Neuronal stem cell (in vitro differentiated cells): ENCODE results near the gene SPRY1.

Experiments
- DNase-seq: peaks from one replicate; pipeline ENCODE4 v3.0.0-alpha.2; 2013; ENCODE audit warnings: low spot score
- H2AFZ ChIP-seq: one replicate; pipeline ENCODE4 v1.6.1; 2013; ENCODE audit warnings: mild to moderate bottlenecking, low read length, inconsistent platforms
- H2AK5ac ChIP-seq: 2 replicates; pipeline ENCODE4 v1.6.1; 2013; ENCODE audit warnings: low read depth, mild to moderate bottlenecking, inconsistent platforms, low read length, moderate library complexity, mixed read lengths
- H2BK120ac ChIP-seq: 2 replicates; pipeline ENCODE4 v1.6.1; 2013; ENCODE audit warnings: low read depth, mild to moderate bottlenecking, inconsistent platforms, low read length, moderate library complexity, mixed read lengths
- H2BK12ac ChIP-seq: one replicate; pipeline ENCODE4 v1.6.1; 2013; ENCODE audit warnings: low read length, inconsistent platforms
- H2BK15ac ChIP-seq: 2 replicates; pipeline ENCODE4 v1.6.1; 2013; ENCODE audit warnings: mild to moderate bottlenecking, low read length, inconsistent platforms, mixed read lengths
- H2BK5ac ChIP-seq: one replicate; pipeline ENCODE4 v1.6.1; 2013; ENCODE audit warnings: inconsistent platforms, mild to moderate bottlenecking, low read length, moderate library complexity
- H3K14ac ChIP-seq: one replicate; pipeline ENCODE4 v1.6.1; 2013; ENCODE audit warnings: low read length, inconsistent platforms
- H3K18ac ChIP-seq: 2 replicates; pipeline ENCODE4 v1.6.1; 2013; ENCODE audit warnings: low read length, inconsistent platforms
- H3K23ac ChIP-seq: 2 replicates; pipeline ENCODE4 v1.6.1; 2013; ENCODE audit warnings: low read depth, mild to moderate bottlenecking, mixed read lengths, low read length, inconsistent platforms; ENCODE audit not compliant: poor library complexity
- H3K27ac ChIP-seq: replicated peaks from 3 replicates; pipeline ENCODE4 v1.5.1; 2013; ENCODE audit warnings: low read length, inconsistent platforms
- H3K27me3 ChIP-seq, 3 experiments: 2 replicates each; pipeline ENCODE4 v1.6.1; 2013; ENCODE audit warnings: low read length in 3 of 3, mild to moderate bottlenecking in 2 of 3, inconsistent platforms in 1 of 3, low read depth in 1 of 3, mixed read lengths in 1 of 3, moderate library complexity in 1 of 3; ENCODE audit not compliant: control insufficient read depth in 3 of 3, insufficient read depth in 3 of 3
- H3K36me3 ChIP-seq, 2 donors: replicated peaks in 1 of 2; 2 replicates each; pipeline ENCODE4 v1.6.1; 2013; ENCODE audit warnings: low read length in 2 of 2; ENCODE audit not compliant: control insufficient read depth in 2 of 2, insufficient read depth in 2 of 2
- H3K4ac ChIP-seq: 2 replicates; pipeline ENCODE4 v1.6.1; 2013; ENCODE audit warnings: inconsistent platforms, mild to moderate bottlenecking, low read length, moderate library complexity
- H3K4me1 ChIP-seq, 2 donors: 1 replicate in 1 of 2; 2 replicates in 1 of 2; pipeline ENCODE4 v1.6.1; 2013; ENCODE audit warnings: low read length in 2 of 2, low read depth in 1 of 2; ENCODE audit not compliant: control insufficient read depth in 2 of 2, insufficient read depth in 1 of 2
- H3K4me2 ChIP-seq: one replicate; pipeline ENCODE4 v1.6.1; 2013; ENCODE audit warnings: mild to moderate bottlenecking, low read length, inconsistent platforms; ENCODE audit not compliant: insufficient read depth, poor library complexity, severe bottlenecking
- H3K4me3 ChIP-seq, 2 donors: 2 replicates each; pipeline ENCODE4 v1.5.1; 2013; ENCODE audit warnings: low read length in 2 of 2, mild to moderate bottlenecking in 2 of 2, inconsistent platforms in 1 of 2, moderate library complexity in 1 of 2
- H3K79me1 ChIP-seq: one replicate; pipeline ENCODE4 v1.6.1; 2013; ENCODE audit warnings: low read depth, mild to moderate bottlenecking, inconsistent platforms, low read length, moderate library complexity
- H3K9ac ChIP-seq: one replicate; pipeline ENCODE4 v1.6.1; 2013; ENCODE audit warnings: mild to moderate bottlenecking, low read depth, low read length, inconsistent platforms; ENCODE audit not compliant: poor library complexity
- H3K9me3 ChIP-seq, 2 donors: replicated peaks in 1 of 2; 2 replicates each; pipeline versions ENCODE3 to v1.6.1; 2013; ENCODE audit warnings: low read length in 2 of 2, mild to moderate bottlenecking in 2 of 2, inconsistent platforms in 1 of 2, low read depth in 1 of 2, mixed read lengths in 1 of 2, moderate library complexity in 1 of 2; ENCODE audit not compliant: control insufficient read depth in 2 of 2, insufficient read depth in 1 of 2
- H4K8ac ChIP-seq: one replicate; pipeline ENCODE4 v1.6.1; 2013; ENCODE audit warnings: low read depth, mild to moderate bottlenecking, inconsistent platforms, low read length, moderate library complexity
- H4K91ac ChIP-seq: one replicate; pipeline ENCODE4 v1.6.1; 2013; ENCODE audit warnings: low read length, low read depth, mild to moderate bottlenecking, inconsistent platforms; ENCODE audit not compliant: poor library complexity
- WGBS, 2 donors: extraction: QIAGEN DNeasy Blood & Tissue Kit; methylation state at CpG; one replicate each; pipeline ENCODE4 v1.1.7; 2013; ENCODE audit warnings: missing lambda C conversion rate in 2 of 2, mixed read lengths in 1 of 2; ENCODE audit not compliant: insufficient read length in 2 of 2, insufficient replicate concordance in 1 of 2; ENCODE audit errors: extremely low coverage in 2 of 2; 5-methylcytosine and 5-hydroxymethylcytosine counted together

SPRY1 gene

GRCh38 chr4:123349421-123350190, 47.0 kb upstream of the SPRY1 start:
- Histone ChIP-seq H3K27ac (no peak overlapping the region), H2BK120ac (no peak overlapping the region), H3K27me3 (no peaks in the 10 kb centered on the region), H3K9ac (no peak overlapping the region), H2BK5ac (no peak overlapping the region), H3K4me2 (no peak overlapping the region), H3K4me1 (peaks cover 16 to 17% of the 10 kb centered on the region in 2 donors), H3K23ac (no peak overlapping the region), H2BK12ac (no peak overlapping the region), H2BK15ac (no peak overlapping the region), H2AK5ac (no peak overlapping the region), H3K18ac (no peak overlapping the region), H3K79me1 (no peaks in the 10 kb centered on the region), H2AFZ (no peak overlapping the region), H3K9me3 (peaks cover 2 to 8% of the 10 kb centered on the region in 2 donors), H3K4ac (no peak overlapping the region), H4K8ac (no peak overlapping the region), H3K14ac (no peak overlapping the region), H3K4me3 (no peak overlapping the region), H3K36me3 (no peaks in the 10 kb centered on the region), H4K91ac (no peak overlapping the region)
- no CpG with 5 or more reads among the region's 7 CpGs for WGBS, 2 donors
- no peak for DNase-seq

GRCh38 chr4:123350191-123350544, 46.4 kb upstream of the SPRY1 start:
- H3K27ac ChIP-seq: no peak overlapping the region
- DNase-seq: no peak
- H2AFZ ChIP-seq: no peak overlapping the region
- no peak overlapping the region for H3K23ac ChIP-seq
- H3K4me1 ChIP-seq: peaks cover 15 to 16% of the 10 kb centered on the region in 2 donors
- no peak overlapping the region for H4K8ac ChIP-seq
- H2AK5ac ChIP-seq: no peak overlapping the region
- H2BK120ac ChIP-seq: no peak overlapping the region
- H2BK15ac ChIP-seq: no peak overlapping the region
- no peaks in the 10 kb centered on the region for H3K27me3 ChIP-seq
- H3K79me1 ChIP-seq: no peaks in the 10 kb centered on the region
- H2BK12ac ChIP-seq: no peak overlapping the region
- H3K9ac ChIP-seq: no peak overlapping the region
- H3K9me3 ChIP-seq: peaks cover 2 to 10% of the 10 kb centered on the region in 2 donors
- no peak overlapping the region for H2BK5ac ChIP-seq
- no peak overlapping the region for H3K4me3 ChIP-seq
- no CpG with 5 or more reads among the region's 5 CpGs for WGBS, 2 donors
- no peak overlapping the region for H3K4ac ChIP-seq
- no peak overlapping the region for H3K4me2 ChIP-seq
- H3K18ac ChIP-seq: no peak overlapping the region
- H3K14ac ChIP-seq: no peak overlapping the region
- no peaks in the 10 kb centered on the region for H3K36me3 ChIP-seq
- no peak overlapping the region for H4K91ac ChIP-seq

GRCh38 chr4:123350726-123351125, 45.9 kb upstream of the SPRY1 start:
- H3K27me3 ChIP-seq: no peaks in the 10 kb centered on the region
- no peak for DNase-seq
- H2BK120ac ChIP-seq: no peak overlapping the region
- no peaks in the 10 kb centered on the region for H3K79me1 ChIP-seq
- H3K4ac ChIP-seq: peak overlapping the region; percentile 79
- H2BK12ac ChIP-seq: peak overlapping the region; percentile 44
- H3K4me3 ChIP-seq: peak overlapping the region in 1 of 2 donors; percentile 64
- no peak overlapping the region for H3K4me2 ChIP-seq
- WGBS, 2 donors: no CpG with 5 or more reads among the region's 6 CpGs
- H3K36me3 ChIP-seq: no peaks in the 10 kb centered on the region
- no peak overlapping the region for H4K8ac ChIP-seq
- H3K4me1 ChIP-seq: peaks cover 11 to 13% of the 10 kb centered on the region in 2 donors
- no peak overlapping the region for H2BK5ac ChIP-seq
- H3K9ac ChIP-seq: peak overlapping the region; percentile 15
- no peak overlapping the region for H3K23ac ChIP-seq
- peak overlapping the region; percentile 92 for H3K18ac ChIP-seq
- H2BK15ac ChIP-seq: peak overlapping the region; percentile 60
- H2AK5ac ChIP-seq: peak overlapping the region; percentile 87
- peaks cover 2 to 11% of the 10 kb centered on the region in 2 donors for H3K9me3 ChIP-seq
- peak overlapping the region; percentile 27 for H3K14ac ChIP-seq
- no peak overlapping the region for H3K27ac ChIP-seq
- H2AFZ ChIP-seq: no peak overlapping the region
- H4K91ac ChIP-seq: no peak overlapping the region

- no CpG with 5 or more reads among the region's 19 CpGs for WGBS, 2 donors
- no peak overlapping the region for H2BK15ac ChIP-seq
These were observed 44.9 kb upstream of the SPRY1 start for GRCh38 chr4:123351713-123352112.

More at GRCh38 chr4:123351713-123352112, 44.9 kb upstream of the SPRY1 start:
- Histone ChIP-seq H3K4me3 (no peak overlapping the region), H3K23ac (no peak overlapping the region), H3K27me3 (no peaks in the 10 kb centered on the region), H3K9me3 (peaks cover 2 to 12% of the 10 kb centered on the region in 2 donors), H3K4me2 (no peak overlapping the region), H3K4ac (no peak overlapping the region), H3K14ac (no peak overlapping the region), H4K91ac (no peak overlapping the region), H3K9ac (no peak overlapping the region), H4K8ac (no peak overlapping the region), H2AFZ (no peak overlapping the region), H3K79me1 (no peaks in the 10 kb centered on the region), H2BK12ac (no peak overlapping the region), H3K4me1 (peaks cover 7 to 10% of the 10 kb centered on the region in 2 donors), H3K18ac (peak overlapping the region; percentile 12), H2AK5ac (no peak overlapping the region), H2BK120ac (no peak overlapping the region), H2BK5ac (no peak overlapping the region), H3K27ac (no peak overlapping the region), H3K36me3 (no peaks in the 10 kb centered on the region)
- no peak for DNase-seq
